LoVo (cell line): Measurements from ENCODE around the gene NADK.
"Not testable (repeated sequence)": the region's sequence is repeated elsewhere in the genome, so short reads cannot be mapped to it uniquely, and the experiment has no call there.

Experiments
- DNase-seq: peaks from one replicate; pipeline ENCODE4 v3.0.0-alpha.2; 2016; ENCODE audit warnings: low spot score

NADK gene

DNA sequence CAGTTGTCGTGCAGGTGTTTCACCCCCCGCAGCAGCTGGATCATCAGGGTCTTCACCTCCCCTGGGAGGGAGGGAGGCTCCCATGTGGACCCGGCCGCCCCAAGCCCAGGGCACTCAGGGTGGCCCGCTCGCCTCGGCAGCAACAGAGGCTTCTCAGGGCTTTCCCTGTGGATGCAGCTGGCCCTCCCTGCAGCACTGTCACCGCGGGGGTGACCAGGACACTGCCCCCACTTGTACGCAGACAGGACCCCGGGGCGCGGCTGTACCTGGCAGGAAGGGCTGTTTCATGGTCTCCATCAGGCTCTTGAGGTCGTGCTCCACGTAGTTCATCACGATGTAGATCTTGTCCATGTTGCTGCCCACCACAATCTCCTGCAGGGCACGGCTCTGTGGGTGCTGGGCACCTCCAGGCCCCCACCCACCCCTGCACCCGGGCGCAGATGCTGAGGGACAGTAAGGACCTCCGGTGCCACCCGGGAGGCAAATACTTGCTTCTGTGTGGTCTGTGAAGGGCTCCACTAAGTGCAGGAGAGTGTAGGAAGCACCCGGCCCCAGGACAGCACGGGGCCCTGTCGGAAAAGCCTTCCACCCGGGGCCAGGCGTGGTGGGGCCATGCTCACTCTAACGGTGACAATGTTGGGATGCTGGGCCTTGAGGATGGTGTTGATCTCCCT, 73.8 kb downstream of the NADK start:
- DNase-seq, result not testable (repeated sequence)

DNA sequence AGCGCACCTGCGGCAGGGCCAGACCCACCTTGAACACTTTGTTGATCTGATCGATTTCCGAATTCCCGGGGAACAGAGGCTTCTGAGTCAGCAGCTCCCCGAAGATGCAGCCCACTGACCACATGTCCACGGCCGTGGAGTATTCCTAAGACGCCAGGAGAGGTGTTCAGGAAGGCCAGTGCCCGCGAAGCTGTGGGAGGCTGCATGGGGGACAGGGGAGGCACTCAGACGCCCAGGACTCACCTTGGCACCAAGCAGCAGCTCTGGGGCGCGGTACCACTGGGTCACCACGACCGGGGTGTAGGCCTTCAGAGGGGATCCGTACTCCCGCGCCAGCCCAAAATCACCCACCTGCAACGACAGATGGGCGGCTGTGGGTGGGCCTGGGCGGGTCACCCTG, 74.5 kb downstream of the NADK start:
- DNase-seq, result no peak

DNA sequence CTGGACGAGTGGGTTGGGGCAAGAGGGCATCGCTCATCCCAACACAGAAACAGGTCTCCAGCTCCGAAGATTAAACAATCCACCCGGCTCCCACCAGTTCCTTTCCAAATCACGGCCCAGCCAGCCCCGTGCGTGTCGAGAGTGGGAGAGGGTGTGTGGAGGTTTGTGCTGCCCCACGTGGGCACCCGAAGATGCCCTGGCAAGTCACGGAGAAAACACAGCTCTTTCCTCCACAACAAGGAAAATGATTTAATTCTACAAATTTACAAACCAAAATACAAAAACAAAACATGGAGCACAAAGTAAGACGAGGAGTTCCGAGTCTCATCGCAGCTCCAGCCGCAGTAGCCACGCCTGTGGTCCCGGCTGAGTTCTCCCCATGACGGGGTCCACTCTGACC, 75.8 kb downstream of the NADK start:
- DNase-seq, result not testable (repeated sequence)
